Ovary (tissue), 9 donors: Measurements from ENCODE around the gene ACTBL2. TPM values are rescaled to one million over a fixed set of nuclear protein-coding genes. Genes with fewer than 3 reads are reported as not detected.

Source experiments
- DNase-seq, 5 donors: peaks; one replicate each; pipeline ENCODE4 v3.0.0-alpha.2; 2019 to 2020
- H3K27ac ChIP-seq, 2 donors: fragments of 200-600 bp; one replicate each; pipeline versions ENCODE4 v1.5.1 to v1.8.0; 2019 to 2022
- H3K27me3 ChIP-seq: fragments of 200-600 bp; one replicate; pipeline ENCODE4 v1.8.0; 2022
- H3K36me3 ChIP-seq: fragments of 200-600 bp; sonication (generic); one replicate; pipeline ENCODE4 v1.5.1; 2019
- H3K4me1 ChIP-seq: one replicate; pipeline ENCODE4 v1.8.1; 2013; ENCODE audit warnings: mild to moderate bottlenecking, moderate library complexity; ENCODE audit not compliant: insufficient read depth
- H3K4me3 ChIP-seq: fragments of 200-600 bp; sonication (generic); one replicate; pipeline ENCODE4 v1.5.1; 2017
- H3K9me3 ChIP-seq, 2 donors: fragments of 200-600 bp in 1 of 2; sonication (generic) in 1 of 2; one replicate each; pipeline versions ENCODE4 v1.5.1 to v1.8.1; 2013 to 2019; ENCODE audit warnings: mild to moderate bottlenecking in 1 of 2, moderate library complexity in 1 of 2
- EP300 ChIP-seq: sonication (generic); formaldehyde crosslinking; IDR thresholded peaks from one replicate; pipeline ENCODE4 v1.6.1; 2017; ENCODE audit warnings: antibody characterized with exemption
- POLR2A ChIP-seq: fragments of 450-650 bp; IDR thresholded peaks from one replicate; pipeline ENCODE4 v1.6.1; 2017; ENCODE audit warnings: antibody characterized with exemption, mild to moderate bottlenecking, moderate library complexity
- WGBS, 3 donors: extraction: QIAGEN DNeasy Blood & Tissue Kit in 1 of 3; methylation state at CpG; one replicate each; pipeline versions ENCODE4 v1.1.5 to v1.1.7; 2013 to 2017; 5-methylcytosine and 5-hydroxymethylcytosine counted together
- intact Hi-C, 4 donors: fragments of 100-400 bp; cut with DNase I; formaldehyde crosslinking; loops; one replicate each; pipeline versions ENCODE4 v1.11.0 to v1.15.1; 2022 to 2023
- polyA plus RNA-seq, 2 donors: library from polyadenylated mRNA; stranded (reverse); fragments of 200-250 nt in 1 of 2; fragments of 350-450 nt in 1 of 2; fragmentation: Illumina TruSeq in 1 of 2; extraction: RNeasy Lipid Tissue Mini Kit (QIAGEN cat#74804) in 1 of 2; gene quantifications; one replicate each; pipeline ENCODE4 v1.2.3, GENCODE V29; 2013 to 2014
- total RNA-seq, 7 donors: library from RNA; depleted of rRNA in 2 of 7; stranded (reverse); fragments of >200 nt in 2 of 7; fragmentation: NEBNext Ultra II Directional in 3 of 7; extraction: Animal tissue kit (Norgen Biotek cat#: 25700) in 3 of 7; gene quantifications; one replicate each; pipeline versions ENCODE4 v1.1.0 to v1.2.4, GENCODE V29; 2016 to 2023
- TF ChIP-seq, protein P1 (sequence below), 3 donors: fragments of 450-650 bp in 2 of 3; fragments of 200-600 bp in 1 of 3; IDR thresholded peaks; one replicate each; pipeline versions ENCODE4 v1.5.1 to v1.8.0; 2016 to 2022; ENCODE audit warnings: antibody characterized with exemption in 3 of 3, mild to moderate bottlenecking in 1 of 3
- donor health status: DM: no; HTN: no; CAD: no; lungs with moderate emphysema.
- donor health status: DM: no; HTN: no; CAD: no.
- donor health status: Bipolar disorder and iron deficiency.
- donor health status: DM: yes; HTN: yes; CAD: no.
- donor health status: DM: no; HTN: no; CAD: no.
- donor health status: DM: yes; HTN: yes; CAD: no.

ACTBL2 gene
- total and polyA plus RNA-seq, 9 donors = 0.23 TPM; not detected in 8

DNA sequence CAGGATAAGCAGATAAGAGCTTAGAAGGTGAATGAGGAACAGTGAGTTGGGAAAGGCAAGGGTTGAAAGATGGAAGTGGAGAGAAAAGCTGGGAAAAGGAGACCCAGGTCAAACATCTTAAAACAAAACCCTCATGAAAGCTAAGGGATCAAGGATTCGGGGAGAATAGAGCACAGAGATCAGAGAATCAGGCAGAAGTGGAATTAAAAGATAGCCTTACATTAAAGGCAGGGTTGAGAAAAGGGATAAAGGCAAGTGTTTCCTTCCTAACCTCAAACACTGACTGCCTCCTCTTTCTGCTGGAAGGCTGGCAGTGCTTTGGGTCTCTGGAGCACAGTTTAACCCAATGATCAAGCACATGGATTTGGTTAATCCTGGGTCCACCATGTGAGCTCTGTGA lies 28.7 kb upstream of the ACTBL2 start:
- H3K27me3 ChIP-seq = no peaks in the 10 kb centered on the region
- peaks cover 2% of the 10 kb centered on the region for H3K4me1 ChIP-seq
- H3K9me3 ChIP-seq = no peaks in the 10 kb centered on the region
- no peak overlapping the region for H3K27ac ChIP-seq
- TF ChIP-seq, protein P1, sequence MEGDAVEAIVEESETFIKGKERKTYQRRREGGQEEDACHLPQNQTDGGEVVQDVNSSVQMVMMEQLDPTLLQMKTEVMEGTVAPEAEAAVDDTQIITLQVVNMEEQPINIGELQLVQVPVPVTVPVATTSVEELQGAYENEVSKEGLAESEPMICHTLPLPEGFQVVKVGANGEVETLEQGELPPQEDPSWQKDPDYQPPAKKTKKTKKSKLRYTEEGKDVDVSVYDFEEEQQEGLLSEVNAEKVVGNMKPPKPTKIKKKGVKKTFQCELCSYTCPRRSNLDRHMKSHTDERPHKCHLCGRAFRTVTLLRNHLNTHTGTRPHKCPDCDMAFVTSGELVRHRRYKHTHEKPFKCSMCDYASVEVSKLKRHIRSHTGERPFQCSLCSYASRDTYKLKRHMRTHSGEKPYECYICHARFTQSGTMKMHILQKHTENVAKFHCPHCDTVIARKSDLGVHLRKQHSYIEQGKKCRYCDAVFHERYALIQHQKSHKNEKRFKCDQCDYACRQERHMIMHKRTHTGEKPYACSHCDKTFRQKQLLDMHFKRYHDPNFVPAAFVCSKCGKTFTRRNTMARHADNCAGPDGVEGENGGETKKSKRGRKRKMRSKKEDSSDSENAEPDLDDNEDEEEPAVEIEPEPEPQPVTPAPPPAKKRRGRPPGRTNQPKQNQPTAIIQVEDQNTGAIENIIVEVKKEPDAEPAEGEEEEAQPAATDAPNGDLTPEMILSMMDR (IDR thresholded peaks at IDR 0.05) = no peak
- TF ChIP-seq POLR2A (no peak), EP300 (no peak)
- no peak overlapping the region for H3K4me3 ChIP-seq
- DNase-seq = no peak
- intact Hi-C loops = no loop called here
- H3K36me3 ChIP-seq = no peaks in the 10 kb centered on the region
- 97 to 100% (median 98%) methylated on average over 1 of the region's 1 CpG for WGBS, 3 donors

DNA sequence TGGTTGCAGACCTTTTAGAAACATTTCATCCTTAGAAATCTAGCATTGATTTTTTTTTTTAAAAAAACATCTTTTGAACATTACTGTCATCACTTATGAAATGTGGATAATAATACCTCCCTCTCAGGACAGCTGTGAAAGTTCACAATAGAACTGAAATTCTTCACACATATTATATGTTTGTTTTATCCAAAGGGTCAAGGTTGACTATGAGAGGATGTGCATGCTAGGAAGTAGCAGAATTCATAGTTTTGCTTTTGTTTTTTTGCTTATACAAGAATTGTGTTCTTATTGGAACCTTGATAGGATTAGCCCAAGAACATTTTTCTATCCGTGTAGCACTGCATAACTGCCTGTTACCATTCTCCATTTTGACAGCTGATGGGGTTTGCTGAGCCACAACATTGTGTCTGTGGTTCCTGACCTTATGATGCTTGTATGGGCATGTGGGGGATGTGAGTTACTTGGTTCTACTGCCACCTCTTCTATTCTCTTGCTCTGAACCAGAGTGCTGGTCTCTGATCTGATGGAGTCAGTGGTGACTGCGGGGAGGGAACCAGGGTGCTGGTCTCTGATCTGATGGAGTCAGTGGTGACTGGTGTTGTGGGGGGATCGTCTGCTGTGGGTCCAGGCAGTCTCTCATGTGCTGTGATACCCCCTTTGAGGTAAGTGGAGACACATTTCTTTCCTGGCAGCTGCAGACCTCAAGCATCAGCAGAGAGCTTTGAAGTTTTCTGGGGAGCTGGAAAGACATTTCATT lies 27.1 kb upstream of the ACTBL2 start:
- intact Hi-C loops = loop anchor here in 1 of 4 donors (10.0 kb wide), 1 partner anchor 205 kb away; no protein-coding TSS in a partner anchor
- Histone ChIP-seq H3K36me3 (no peaks in the 10 kb centered on the region), H3K4me1 (peaks cover 2% of the 10 kb centered on the region), H3K27ac (no peak overlapping the region), H3K27me3 (no peaks in the 10 kb centered on the region), H3K9me3 (no peaks in the 10 kb centered on the region), H3K4me3 (no peak overlapping the region)
- DNase-seq = no peak
- WGBS, 3 donors = 49 to 54% (median 53%) methylated on average over 3 of the region's 3 CpGs
- no peak for TF ChIP-seq POLR2A
- no peak for TF ChIP-seq EP300
- TF ChIP-seq, protein P1 (IDR thresholded peaks at IDR 0.05) = no peak

- Histone ChIP-seq H3K36me3 (no peaks in the 10 kb centered on the region), H3K4me3 (no peak overlapping the region), H3K4me1 (peaks cover 6% of the 10 kb centered on the region), H3K27me3 (no peaks in the 10 kb centered on the region), H3K9me3 (no peaks in the 10 kb centered on the region), H3K27ac (no peak overlapping the region)
- TF ChIP-seq POLR2A = no peak
- TF ChIP-seq EP300 = no peak
- TF ChIP-seq, protein P1 (IDR thresholded peaks at IDR 0.05) = no peak
- WGBS, 3 donors = 89 to 98% (median 97%) methylated on average over 2 of the region's 2 CpGs
- DNase-seq = no peak
- intact Hi-C loops = loop anchor here in 1 of 4 donors (10.0 kb wide), 1 partner anchor 203 kb away; no protein-coding TSS in a partner anchor
Observed at GRCh38 chr5:57508211-57508610, 25.6 kb upstream of the ACTBL2 start.

DNA sequence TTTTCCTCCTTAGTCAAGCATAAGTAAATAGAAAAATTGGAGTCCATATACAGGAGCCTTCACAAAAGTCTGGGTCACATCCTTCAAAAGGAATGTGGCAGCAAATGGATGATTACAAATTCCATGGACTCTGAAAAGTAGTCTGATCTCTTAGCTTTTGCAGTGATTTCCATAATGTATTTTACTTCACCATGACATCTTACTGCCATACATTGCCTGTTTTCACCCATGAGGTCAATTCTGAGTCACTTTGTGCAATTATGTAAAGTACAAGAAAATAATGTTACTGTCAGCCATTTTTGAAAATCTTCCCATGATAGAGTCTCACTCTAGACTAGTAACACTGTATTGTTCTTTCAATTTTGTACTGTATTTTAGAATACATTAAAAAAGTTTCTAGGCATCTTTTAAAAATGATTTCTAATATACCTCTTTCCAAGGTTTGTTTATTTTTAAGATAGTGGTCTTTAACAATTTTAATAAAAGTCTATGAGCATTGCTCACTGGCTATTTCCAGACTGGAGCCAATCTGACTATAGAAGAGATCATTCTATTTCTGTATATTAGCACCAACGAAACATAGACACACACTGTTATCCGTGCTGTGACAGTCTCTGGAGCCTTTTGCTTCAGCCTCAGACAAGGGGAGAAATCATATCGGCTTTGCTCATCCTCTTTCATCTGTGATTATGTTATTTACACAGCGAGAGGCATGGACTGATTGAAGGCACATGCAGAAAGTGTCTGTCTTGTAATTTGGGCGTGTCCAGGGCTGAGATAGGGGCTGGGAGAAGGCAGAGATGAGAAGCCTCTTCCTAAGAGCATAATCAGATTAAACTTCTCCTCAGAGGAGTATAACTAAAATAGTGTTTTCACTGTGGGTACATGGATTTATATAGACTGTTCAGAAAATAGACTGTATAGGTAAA lies 22.9 kb upstream of the ACTBL2 start:
- no peak for DNase-seq
- TF ChIP-seq, protein P1 (IDR thresholded peaks at IDR 0.05) = no peak
- no peak for TF ChIP-seq POLR2A
- no peak for TF ChIP-seq EP300
- H3K4me3 ChIP-seq = no peak overlapping the region
- H3K27ac ChIP-seq = no peak overlapping the region
- H3K9me3 ChIP-seq = no peaks in the 10 kb centered on the region
- H3K36me3 ChIP-seq = no peaks in the 10 kb centered on the region
- 91 to 96% (median 93%) methylated on average over 5 of the region's 5 CpGs for WGBS, 3 donors
- H3K27me3 ChIP-seq = no peaks in the 10 kb centered on the region
- intact Hi-C loops = loop anchor here in 1 of 4 donors (10.0 kb wide), 1 partner anchor 201 kb away; no protein-coding TSS in a partner anchor
- H3K4me1 ChIP-seq = peaks cover 6% of the 10 kb centered on the region
